K562 (cell line): ENCODE results near the gene TTLL4. TPM values are rescaled to one million over a fixed set of nuclear protein-coding genes. Genes with fewer than 3 reads are reported as not detected.

Experiments
- ATAC-seq: fragments of 200-7000 bp; cut with Tn5 transposase; 3 replicates; pipeline ENCODE4 v1.9.1; 2020; ENCODE audit warnings: moderate library complexity
- BruUV-seq: library from RNA; stranded (reverse); fragments of 400-500 nt; replicated peaks from 2 replicates; lab custom pipeline; 2021; lab: Mats Ljungman, UMichigan
- CTCF ChIA-PET: fragments of 300-600 bp; formaldehyde crosslinking; extraction: SDS; loops from one replicate; lab custom pipeline; 2021; ENCODE audit warnings: low intra/inter-chr PET ratio; lab: Yijun Ruan, JAX
- POLR2A ChIA-PET: fragments of 300-600, 350-650 bp; sonication (Branson Sonifier 250); formaldehyde crosslinking; extraction: SDS; loops from one replicate; lab custom pipeline; 2021; ENCODE audit warnings: antibody characterized with exemption, inconsistent platforms; lab: Yijun Ruan, JAX
- DNase-seq, 4 experiments: peaks; one replicate each; pipeline versions ENCODE4 v3.0.0 to v3.0.0-alpha.2; 2011 to 2018; ENCODE audit warnings: low spot score in 3 of 4, mixed read lengths in 3 of 4; ENCODE audit errors: extremely low read depth in 1 of 4
- FAIRE-seq: peaks from 2 replicates; lab custom pipeline; 2011; peaks lifted over from hg19 to GRCh38; lab: Jason Lieb, UNC
- H2AFZ ChIP-seq: 2 replicates; pipeline ENCODE4 v1.6.0; 2011; ENCODE audit warnings: low read depth, low read length, control low read depth, inconsistent platforms
- H3K27ac ChIP-seq: fragments of 200-600 bp; 3 replicates; pipeline ENCODE4 v1.8.0; 2011; ENCODE audit warnings: low read depth, mild to moderate bottlenecking, control low read depth, inconsistent platforms, low read length, moderate library complexity, mixed read lengths; ENCODE audit errors: extremely low read depth
- H3K27me3 ChIP-seq, 2 experiments: fragments of 300-600 bp in 1 of 2; 2 replicates in 1 of 2; 3 replicates in 1 of 2; pipeline versions ENCODE4 v1.6.0 to v1.8.0; 2011; ENCODE audit warnings: inconsistent platforms in 2 of 2, low read length in 2 of 2, mild to moderate bottlenecking in 1 of 2, mixed read lengths in 1 of 2, moderate library complexity in 1 of 2; ENCODE audit not compliant: control insufficient read depth in 2 of 2, insufficient read depth in 2 of 2
- H3K36me3 ChIP-seq: fragments of 300-600 bp; 3 replicates; pipeline ENCODE4 v1.8.0; 2011; ENCODE audit warnings: mild to moderate bottlenecking, low read length, inconsistent platforms; ENCODE audit not compliant: control insufficient read depth, insufficient read depth
- H3K4me1 ChIP-seq, 2 experiments: fragments of 200-600 bp in 1 of 2; replicated peaks in 1 of 2; 2 replicates in 1 of 2; 3 replicates in 1 of 2; pipeline versions ENCODE4 v1.5.1 to v1.8.0; 2011; ENCODE audit warnings: inconsistent platforms in 2 of 2, low read length in 2 of 2, mild to moderate bottlenecking in 1 of 2, mixed read lengths in 1 of 2, moderate library complexity in 1 of 2; ENCODE audit not compliant: control insufficient read depth in 2 of 2, insufficient read depth in 2 of 2
- H3K4me2 ChIP-seq: 2 replicates; pipeline ENCODE4 v1.6.1; 2011; ENCODE audit warnings: low read length, control low read depth, inconsistent platforms, mixed read lengths; ENCODE audit not compliant: insufficient read depth
- H3K4me3 ChIP-seq: fragments of 200-600 bp; sonication (generic), shearing (Covaris generic); 2 replicates; pipeline ENCODE4 v1.5.1; 2016; ENCODE audit warnings: control low read depth, inconsistent platforms
- H3K79me2 ChIP-seq: fragments of 200-600 bp; 3 replicates; pipeline ENCODE4 v1.8.0; 2011; ENCODE audit warnings: low read length, inconsistent platforms; ENCODE audit not compliant: control insufficient read depth, insufficient read depth
- H3K9ac ChIP-seq, 2 experiments: 2 replicates each; pipeline versions ENCODE4 v1.6.0 to v1.6.1; 2011; ENCODE audit warnings: low read depth in 2 of 2, low read length in 2 of 2, control low read depth in 1 of 2, inconsistent platforms in 1 of 2, mild to moderate bottlenecking in 1 of 2, mixed read lengths in 1 of 2; ENCODE audit not compliant: insufficient read depth in 1 of 2
- H3K9me1 ChIP-seq: one replicate; pipeline ENCODE4 v1.6.0; 2011; ENCODE audit warnings: inconsistent platforms, mild to moderate bottlenecking, low read length, moderate library complexity; ENCODE audit not compliant: control insufficient read depth, insufficient read depth
- H3K9me3 ChIP-seq: replicated peaks from 2 replicates; pipeline ENCODE4 v1.5.1; 2011; ENCODE audit warnings: low read depth, low read length, inconsistent platforms; ENCODE audit not compliant: control insufficient read depth, insufficient read depth
- H4K20me1 ChIP-seq: replicated peaks from 2 replicates; pipeline ENCODE4 v1.6.1; 2011; ENCODE audit warnings: low read length, inconsistent platforms, mixed read lengths; ENCODE audit not compliant: control insufficient read depth, insufficient read depth
- C11orf30 ChIP-seq: fragments of 450-650 bp; IDR thresholded peaks from 2 replicates; pipeline ENCODE4 v1.6.1; 2016; ENCODE audit warnings: low read depth, mild to moderate bottlenecking
- CEBPB ChIP-seq: fragments of 450-650 bp; IDR thresholded peaks from 2 replicates; pipeline ENCODE4 v1.6.1; 2016; ENCODE audit warnings: missing genetic modification characterization, missing compliant biosample characterization
- E2F3 ChIP-seq: fragments of 250-450 bp; sonication (Bioruptor Pico); IDR thresholded peaks from 2 replicates; pipeline ENCODE4 v1.4.0; 2020; ENCODE audit warnings: mild to moderate bottlenecking
- FOXJ2 ChIP-seq: fragments of 200-800 bp; sonication (Bioruptor generic); IDR thresholded peaks from 2 replicates; pipeline ENCODE4 v1.6.1; 2016; ENCODE audit warnings: missing genetic modification characterization, missing compliant biosample characterization
- FOXJ3 ChIP-seq: sonication (generic); formaldehyde crosslinking; IDR thresholded peaks from 2 replicates; pipeline ENCODE4 v1.4.0; 2020; ENCODE audit warnings: mild to moderate bottlenecking, missing genetic modification reagents
- MAFF ChIP-seq: IDR thresholded peaks from 2 replicates; pipeline ENCODE4 v1.6.1; 2012; ENCODE audit warnings: low read length, improper control_type of control experiment
- MAFG ChIP-seq: fragments of 450-650 bp; conservative IDR thresholded peaks from 2 replicates; pipeline ENCODE4 v1.6.1; 2016; ENCODE audit warnings: missing genetic modification characterization, missing compliant biosample characterization
- NFE2 ChIP-seq: IDR thresholded peaks from 2 replicates; pipeline ENCODE4 v1.6.1; 2014; ENCODE audit warnings: antibody characterized with exemption, low read depth
- SAFB2 ChIP-seq: fragments of 200-400 bp; formaldehyde crosslinking; IDR thresholded peaks from 2 replicates; pipeline ENCODE4 v1.6.1; 2018; ENCODE audit warnings: borderline replicate concordance, low read length, low read depth, moderate library complexity; ENCODE audit not compliant: severe bottlenecking
- SRF ChIP-seq, 2 experiments: fragments of 250-450, 450-650 bp in 1 of 2; sonication (Bioruptor Pico) in 1 of 2; sonication (generic) in 1 of 2; formaldehyde crosslinking; IDR thresholded peaks; 2 replicates each; pipeline versions ENCODE4 v1.5.0 to v1.5.1; 2020 to 2022; ENCODE audit warnings: mild to moderate bottlenecking in 1 of 2, missing genetic modification reagents in 1 of 2
- TCFL5 ChIP-seq: fragments of 250-450 bp; sonication (Bioruptor Pico); conservative IDR thresholded peaks from 2 replicates; pipeline ENCODE4 v1.6.1; 2021; ENCODE audit warnings: mild to moderate bottlenecking, moderate library complexity, matching md5 sums
- XRCC3 ChIP-seq: fragments of 450-650 bp; IDR thresholded peaks from 2 replicates; pipeline ENCODE4 v1.6.1; 2017; ENCODE audit warnings: mild to moderate bottlenecking, moderate library complexity
- ZNF408 ChIP-seq: fragments of 250-450 bp; sonication (Bioruptor Pico); IDR thresholded peaks from 2 replicates; pipeline ENCODE4 v1.4.0; 2020; ENCODE audit warnings: low read depth, mild to moderate bottlenecking, moderate library complexity
- ZNF699 ChIP-seq: fragments of 250-450 bp; sonication (Bioruptor Pico); IDR thresholded peaks from 2 replicates; pipeline ENCODE4 v1.8.0; 2021; ENCODE audit warnings: mild to moderate bottlenecking, moderate library complexity; ENCODE audit not compliant: insufficient replicate concordance
- WGBS: fragments of 100-300 bp; shearing (Covaris generic); methylation state at CpG from one replicate; pipeline ENCODE4 v1.1.6; 2016; ENCODE audit warnings: low coverage, mixed read lengths; ENCODE audit not compliant: insufficient coverage; ENCODE audit errors: missing lambda C conversion rate; 5-methylcytosine and 5-hydroxymethylcytosine counted together
- in situ Hi-C: fragments of 300-500 bp; cut with MboI; formaldehyde crosslinking; loops from 4 replicates; pipeline ENCODE4 v1.15.0; 2018; ENCODE audit warnings: inconsistent platforms, mixed read lengths
- intact Hi-C: fragments of 100-400 bp; cut with micrococcal nuclease; formaldehyde crosslinking; loops from 2 replicates; pipeline ENCODE4 v1.14.2; 2022
- polyA plus RNA-seq, 8 experiments: library from polyadenylated mRNA; depleted of rRNA in 4 of 8; stranded (reverse) in 5 of 8; unstranded in 3 of 8; fragments of >200 nt; fragmentation: Nextera tagmentation in 2 of 8; fragmentation: Illumina TruSeq in 1 of 8; extraction: Ambion mirVana in 2 of 8; extraction: Trizol in 1 of 8; gene quantifications; 2 replicates each; pipeline versions ENCODE4 v1.2.1 to v1.2.3, GENCODE V29; 2011 to 2014; ENCODE audit warnings: inconsistent platforms in 1 of 8, missing spikeins in 1 of 8
- total RNA-seq, 7 experiments: library from RNA; depleted of rRNA in 6 of 7; stranded (reverse); fragments of >200 nt in 6 of 7; fragmentation: Illumina TruSeq in 2 of 7; extraction: Trizol in 2 of 7; gene quantifications; 2 replicates each; pipeline versions ENCODE4 v1.2.1 to v1.2.3, GENCODE V29; 2011 to 2021; ENCODE audit warnings: low replicate concordance in 1 of 7
- TF ChIP-seq, protein P1 (sequence below): fragments of 250-450 bp; sonication (Bioruptor Pico); IDR thresholded peaks from 2 replicates; pipeline ENCODE4 v1.8.0; 2022; ENCODE audit warnings: moderate library complexity, mild to moderate bottlenecking, inconsistent platforms
- TF ChIP-seq, protein P2 (sequence below): fragments of 450-650 bp; formaldehyde crosslinking; IDR thresholded peaks from 2 replicates; pipeline ENCODE4 v1.4.0; 2020; ENCODE audit warnings: mild to moderate bottlenecking, moderate library complexity

Gene TTLL4
- total and polyA plus RNA-seq, 9 of the 15 experiments (the other 6 are each of a cell fraction or from before 2014, with no cell fraction given) = 12.6 to 67.5 (median 24.5) TPM

DNA sequence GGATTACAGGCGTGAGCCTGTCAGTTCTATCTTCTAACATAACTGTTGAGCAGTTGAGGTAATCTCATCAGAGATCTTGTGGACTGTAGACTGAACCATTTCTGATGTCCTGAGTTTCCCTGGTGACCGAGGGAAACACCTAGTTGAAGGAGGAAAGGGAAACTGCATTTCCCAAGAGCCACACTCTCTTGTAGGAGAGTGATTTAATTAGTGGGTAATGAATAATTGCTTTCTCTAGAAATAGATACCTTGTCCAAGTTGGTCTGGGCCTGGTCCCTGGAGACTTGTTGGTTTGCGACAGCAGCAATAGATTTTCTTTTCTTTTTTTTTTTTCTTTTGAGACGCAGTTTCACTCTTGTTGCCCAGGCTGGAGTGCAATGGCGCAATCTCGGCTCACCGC, 7.4 kb downstream of the TTLL4 start:
- H3K4me2 ChIP-seq = no peak overlapping the region
- no peak for TF ChIP-seq ZNF408
- TF ChIP-seq SRF (CRISPR knock-in tag; IDR thresholded peaks at IDR 0.05) = no peak
- TF ChIP-seq CEBPB (tag) = peak; percentile 39; the same call in 1 of the 2 replicates
- peak; percentile 74 for TF ChIP-seq FOXJ2 (tag)

DNA sequence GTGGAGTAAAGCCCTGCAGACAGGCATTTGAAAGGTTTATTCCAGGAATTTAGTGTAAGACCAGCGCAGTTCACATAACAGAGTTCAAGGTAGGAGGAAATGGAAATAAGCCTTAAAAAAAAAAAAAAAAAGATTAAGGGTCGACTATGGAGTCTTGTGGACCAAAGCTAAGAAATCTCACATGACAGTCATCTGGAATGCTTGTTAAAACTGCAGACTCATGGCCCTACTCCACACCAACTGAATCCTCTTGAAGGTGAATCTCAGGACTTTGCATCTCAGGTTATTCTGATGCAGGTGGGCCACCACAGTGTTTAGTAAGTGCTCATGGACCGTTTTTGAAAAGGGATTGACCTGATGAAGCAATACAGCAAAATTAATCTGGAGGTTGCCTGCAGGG, 8.8 kb downstream of the TTLL4 start:
- H3K9me3 ChIP-seq = no peaks in the 10 kb centered on the region
- H3K27me3 ChIP-seq = no peaks in the 10 kb centered on the region
- intact Hi-C loops = no loop called here
- H3K27ac ChIP-seq = no peak overlapping the region
- BruUV-seq = no TSS peak
- ChIA-PET CTCF (interaction anchor here (0.6 to 0.7 kb wide), 2 partner anchors 46 to 159 kb away, joined by 3 to 5 read pairs; no protein-coding TSS in a partner anchor), POLR2A (interaction anchor here (0.5 to 1.4 kb wide), 4 partner anchors 8 to 547 kb away, joined by 3 to 7 read pairs (median 4); partner anchors contain the start of gene TTLL4)
- DNase-seq (peak in 1 of 4 experiments; percentile 21), FAIRE-seq (no peak), ATAC-seq (peak; percentile 52; the same call in 1 of the 3 replicates)
- WGBS = 30% methylated on average over 2 of the region's 3 CpGs
- H3K9ac ChIP-seq = no peak overlapping the region
- no peak overlapping the region for H2AFZ ChIP-seq
- no peak overlapping the region for H3K4me2 ChIP-seq
- peaks cover 60% of the 10 kb centered on the region for H3K79me2 ChIP-seq
- no peak overlapping the region for H3K4me3 ChIP-seq
- H3K36me3 ChIP-seq = peaks cover 26% of the 10 kb centered on the region
- peaks cover 19 to 44% of the 10 kb centered on the region in 2 experiments for H3K4me1 ChIP-seq
- in situ Hi-C loops = no loop called here
- H4K20me1 ChIP-seq = peaks cover 7% of the 10 kb centered on the region; the same call in 1 of the 2 replicates
- H3K9me1 ChIP-seq = peaks cover 2% of the 10 kb centered on the region
- TF ChIP-seq XRCC3 (no peak), ZNF699 (no peak), SAFB2 (no peak), TCFL5 (CRISPR knock-in tag) (no peak), C11orf30 (peak; percentile 79), MAFF (no peak), MAFG (peak; percentile 66), NFE2 (peak; percentile 77), FOXJ3 (no peak), E2F3 (CRISPR knock-in tag) (no peak)
- TF ChIP-seq, protein P1, sequence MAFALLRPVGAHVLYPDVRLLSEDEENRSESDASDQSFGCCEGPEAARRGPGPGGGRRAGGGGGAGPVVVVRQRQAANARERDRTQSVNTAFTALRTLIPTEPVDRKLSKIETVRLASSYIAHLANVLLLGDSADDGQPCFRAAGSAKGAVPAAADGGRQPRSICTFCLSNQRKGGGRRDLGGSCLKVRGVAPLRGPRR (CRISPR knock-in tag) = no peak
- TF ChIP-seq, protein P2, sequence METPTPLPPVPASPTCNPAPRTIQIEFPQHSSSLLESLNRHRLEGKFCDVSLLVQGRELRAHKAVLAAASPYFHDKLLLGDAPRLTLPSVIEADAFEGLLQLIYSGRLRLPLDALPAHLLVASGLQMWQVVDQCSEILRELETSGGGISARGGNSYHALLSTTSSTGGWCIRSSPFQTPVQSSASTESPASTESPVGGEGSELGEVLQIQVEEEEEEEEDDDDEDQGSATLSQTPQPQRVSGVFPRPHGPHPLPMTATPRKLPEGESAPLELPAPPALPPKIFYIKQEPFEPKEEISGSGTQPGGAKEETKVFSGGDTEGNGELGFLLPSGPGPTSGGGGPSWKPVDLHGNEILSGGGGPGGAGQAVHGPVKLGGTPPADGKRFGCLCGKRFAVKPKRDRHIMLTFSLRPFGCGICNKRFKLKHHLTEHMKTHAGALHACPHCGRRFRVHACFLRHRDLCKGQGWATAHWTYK (CRISPR knock-in tag) = no peak

More for the DNA sequence above, 7.4 kb downstream of the TTLL4 start:
- FAIRE-seq (no peak), DNase-seq (no peak), ATAC-seq (no peak)
- intact Hi-C loops (no loop called here), in situ Hi-C loops (no loop called here)
- Histone ChIP-seq H3K4me1 (peaks cover 19 to 41% of the 10 kb centered on the region in 2 experiments), H2AFZ (no peak overlapping the region), H3K9me3 (no peaks in the 10 kb centered on the region), H3K36me3 (peaks cover 26% of the 10 kb centered on the region), H3K4me3 (no peak overlapping the region), H3K27me3 (no peaks in the 10 kb centered on the region), H4K20me1 (peaks cover 6% of the 10 kb centered on the region; the same call in 1 of the 2 replicates), H3K79me2 (peaks cover 60% of the 10 kb centered on the region), H3K9ac (no peak overlapping the region), H3K9me1 (peaks cover 5% of the 10 kb centered on the region), H3K27ac (no peak overlapping the region)
- ChIA-PET POLR2A (no interaction called here), CTCF (no interaction called here)
- no TSS peak for BruUV-seq
- 76% methylated on average over 3 of the region's 7 CpGs for WGBS
